NCI-H2196 (cell line): ENCODE data around the gene ZBTB24.
"Not testable (repeated sequence)": the region's sequence is repeated elsewhere in the genome, so short reads cannot be mapped to it uniquely, and the experiment has no call there.

ENCODE experiments used
- DNase-seq: peaks from one replicate; lab custom pipeline; 2025; ENCODE audit not compliant: unreplicated experiment; lab: John Stamatoyannopoulos, UW

ZBTB24 gene

DNA sequence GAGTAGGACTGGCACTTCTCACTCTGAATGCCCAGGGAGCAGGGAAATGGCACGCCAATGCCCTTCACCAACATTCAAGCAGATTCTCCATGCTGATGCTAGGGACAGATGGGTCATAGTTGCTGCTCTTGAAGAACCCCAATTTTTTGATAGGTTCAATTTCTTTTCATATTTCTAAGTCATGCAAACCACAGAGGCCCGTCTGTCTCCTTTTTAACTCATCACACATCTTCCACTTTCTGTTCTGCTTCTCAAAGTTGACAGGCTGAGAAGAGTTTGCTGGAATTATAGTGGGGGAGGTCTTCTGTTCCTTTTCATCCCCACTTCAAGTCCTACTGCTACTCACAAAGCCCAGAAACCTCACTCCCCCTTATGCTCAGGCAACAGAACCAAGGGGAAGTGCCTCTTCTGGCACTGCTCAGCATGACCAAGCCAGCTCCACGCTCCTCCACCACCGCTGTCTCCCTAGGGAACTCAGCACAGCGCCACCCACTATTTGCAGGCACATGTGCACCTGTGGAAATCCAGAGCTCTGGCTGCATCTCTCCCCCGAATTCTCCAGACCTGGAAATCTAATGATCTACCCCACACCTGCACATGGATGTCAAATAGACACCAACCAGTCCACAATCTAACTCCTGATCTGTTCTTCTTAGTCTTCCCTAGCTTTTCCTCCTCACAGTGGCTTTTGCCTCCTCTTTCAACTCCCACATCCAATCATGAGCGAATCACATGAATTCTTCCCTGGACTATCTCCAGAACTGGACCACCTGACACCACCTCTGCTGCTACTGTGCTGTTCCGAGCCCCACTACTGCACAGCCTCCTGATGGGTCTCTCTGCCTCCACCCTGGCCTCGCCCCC lies 10.7 kb downstream of the ZBTB24 start:
- DNase-seq = no peak

DNA sequence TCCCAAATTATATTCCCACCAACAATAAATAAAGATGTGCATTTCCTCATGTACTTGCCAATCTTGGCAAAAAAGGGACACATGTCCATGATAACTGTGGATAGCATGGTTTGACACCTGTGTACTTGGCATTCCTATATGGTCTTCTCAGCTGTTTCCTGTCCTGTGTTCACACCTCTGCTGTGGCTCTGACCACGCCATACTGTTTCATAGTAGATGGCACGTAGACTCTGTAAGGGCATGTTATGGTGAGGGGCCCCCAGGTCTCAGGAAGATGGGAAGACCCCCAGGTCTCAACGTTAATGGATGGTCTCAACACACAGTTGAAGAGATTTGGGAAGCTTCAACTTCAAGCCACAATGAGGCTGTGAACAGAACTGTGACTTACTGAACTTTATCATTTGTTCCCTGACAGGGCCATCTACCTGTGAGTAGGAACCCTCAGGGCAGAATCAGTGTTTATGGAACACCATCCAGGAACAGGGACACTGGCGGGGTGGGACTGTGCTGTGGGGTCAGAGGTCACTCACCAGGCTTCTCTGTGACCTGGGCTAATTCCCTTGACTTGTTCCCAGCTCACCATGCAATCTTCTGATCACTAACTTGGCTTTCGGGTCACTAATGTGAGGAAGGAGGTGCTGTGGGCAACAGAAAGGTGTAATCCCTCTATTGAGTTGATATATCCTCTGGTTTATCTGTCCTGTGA lies 11.8 kb downstream of the ZBTB24 start:
- DNase-seq = no peak

DNA sequence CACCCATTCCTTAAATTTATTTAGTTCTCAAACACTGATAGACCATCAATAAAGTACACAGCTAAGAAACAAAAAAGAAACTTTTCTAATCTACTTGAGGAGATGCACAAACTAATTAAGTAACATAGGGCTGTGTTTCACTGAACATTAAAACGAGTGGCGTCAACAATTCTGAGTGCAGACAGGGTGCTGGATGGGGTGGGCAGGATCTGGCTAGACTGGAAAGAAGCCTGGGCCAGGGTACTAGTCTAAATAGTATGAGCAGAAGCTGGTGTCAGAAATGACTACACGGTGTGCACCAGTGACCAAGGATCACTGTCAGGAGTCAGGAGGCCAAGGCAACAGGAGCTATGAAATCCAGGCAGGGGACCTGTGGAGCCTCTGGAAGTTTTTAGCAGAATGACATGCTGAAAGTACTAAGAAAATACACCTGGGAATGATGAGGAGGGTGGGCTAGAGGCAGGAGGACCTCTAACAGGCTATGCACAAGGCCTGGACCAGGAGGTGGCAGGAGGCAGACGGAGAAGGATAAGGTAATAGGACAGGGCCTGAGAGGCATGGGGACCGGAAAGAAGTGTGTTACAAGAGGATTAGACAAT lies 13.3 kb downstream of the ZBTB24 start:
- no peak for DNase-seq

DNA sequence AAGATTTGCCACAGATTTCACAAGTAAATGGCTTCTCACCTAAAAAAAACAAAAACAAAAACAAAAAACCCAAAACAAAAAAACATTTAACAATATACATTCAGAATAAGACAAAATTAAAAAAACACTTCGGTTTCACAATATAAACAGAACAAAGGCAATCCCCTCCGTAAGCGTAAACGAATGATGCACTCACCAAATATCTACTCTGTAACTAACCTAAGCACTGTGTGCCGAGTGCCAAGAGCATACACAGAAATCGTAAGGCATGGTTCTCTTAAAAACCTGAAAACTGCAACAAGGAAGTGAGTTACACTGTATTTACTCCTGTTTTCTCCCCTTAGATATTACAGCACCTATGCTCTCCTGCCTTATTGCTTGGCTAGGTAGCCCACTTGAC lies 15.3 kb downstream of the ZBTB24 start:
- no peak for DNase-seq

DNA sequence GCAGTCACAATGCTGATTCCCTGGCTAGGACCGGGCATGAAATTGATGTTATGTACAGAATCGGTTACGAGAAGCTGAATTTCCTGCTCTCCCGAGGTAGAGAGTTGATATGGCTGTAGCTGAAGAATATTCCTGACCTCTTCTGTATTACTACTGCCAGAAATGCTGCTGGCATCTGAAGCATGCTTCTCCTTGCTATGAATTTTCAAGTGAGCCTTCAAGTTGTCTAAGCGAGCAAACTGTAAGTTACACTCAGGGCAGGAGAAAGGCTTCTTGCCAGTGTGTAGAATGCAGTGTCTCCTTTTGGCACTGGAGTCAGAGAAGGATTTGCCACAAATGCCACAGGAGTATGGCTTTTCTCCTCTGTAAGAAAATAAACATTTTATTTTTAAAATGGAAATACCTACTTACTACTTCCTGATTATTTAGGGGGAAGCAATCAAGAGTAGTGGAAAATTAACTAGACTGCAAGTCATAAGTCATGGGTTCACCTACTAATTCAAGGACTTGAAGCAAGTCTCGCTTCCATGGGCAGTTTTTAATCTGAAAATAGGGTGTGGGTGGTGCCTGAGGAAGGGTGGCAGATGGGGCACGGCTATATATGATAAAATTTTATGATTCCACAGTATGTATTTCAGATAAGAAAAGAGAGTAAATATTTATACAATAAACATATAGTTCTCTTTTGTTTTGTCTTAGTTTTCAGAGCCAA lies 16.7 kb downstream of the ZBTB24 start:
- peak; percentile 30 for DNase-seq

DNA sequence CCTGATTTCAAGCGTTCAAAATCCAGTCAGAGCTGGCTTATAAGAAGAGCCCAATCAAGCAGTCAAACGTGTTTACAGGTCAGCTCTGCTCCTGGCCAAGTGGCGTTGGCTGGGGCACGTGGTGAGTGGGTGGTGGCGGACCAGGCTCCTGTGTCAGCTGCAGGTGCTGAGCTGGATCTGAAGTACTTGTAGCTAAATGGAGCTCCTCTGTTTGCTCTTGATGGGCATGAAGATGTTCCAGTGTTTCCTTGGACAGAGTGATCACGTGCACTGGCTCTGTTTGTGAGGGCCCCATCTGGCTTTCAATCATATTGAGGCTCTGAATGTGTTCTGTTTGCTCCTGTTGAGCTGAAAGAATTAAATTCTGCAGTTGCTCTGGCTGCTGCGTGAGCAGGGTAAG lies 17.2 kb downstream of the ZBTB24 start:
- peak; percentile 93 for DNase-seq

DNA sequence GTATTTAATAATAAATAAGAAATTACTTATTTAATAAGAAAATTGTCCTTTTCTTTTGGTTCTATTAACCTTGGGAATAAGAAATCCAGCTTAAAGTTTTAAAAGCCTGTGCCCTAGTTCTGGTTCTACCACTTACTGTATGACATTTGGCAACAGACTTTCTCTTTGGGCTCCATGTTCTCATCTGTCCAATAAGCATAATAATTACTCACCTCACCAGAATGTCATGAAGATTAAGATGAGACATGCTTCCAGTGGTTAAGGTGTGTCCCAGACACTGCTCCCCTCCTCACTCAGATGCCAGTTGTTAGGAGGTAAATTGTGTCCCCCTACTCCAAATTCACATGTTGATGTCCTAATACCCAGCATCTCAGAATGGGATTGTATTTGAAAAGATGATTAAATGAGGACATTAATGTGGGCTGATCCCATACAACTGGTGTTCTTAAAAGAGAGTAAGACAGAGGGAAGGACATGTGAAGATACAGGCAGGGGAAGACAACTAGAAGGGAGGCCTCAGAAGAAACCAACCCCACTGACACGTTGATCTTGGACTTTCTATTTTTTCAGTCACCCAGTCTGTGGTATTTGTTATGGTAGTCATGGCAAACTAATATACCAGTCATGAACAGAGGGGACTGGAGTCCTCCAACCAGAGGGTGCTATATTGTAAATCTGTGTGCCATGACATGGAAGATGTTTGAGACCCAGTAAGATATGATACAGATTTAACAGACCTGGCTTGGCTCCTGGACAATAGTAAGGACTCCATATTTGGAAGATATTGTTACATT lies 21.1 kb downstream of the ZBTB24 start:
- DNase-seq = no peak

DNA sequence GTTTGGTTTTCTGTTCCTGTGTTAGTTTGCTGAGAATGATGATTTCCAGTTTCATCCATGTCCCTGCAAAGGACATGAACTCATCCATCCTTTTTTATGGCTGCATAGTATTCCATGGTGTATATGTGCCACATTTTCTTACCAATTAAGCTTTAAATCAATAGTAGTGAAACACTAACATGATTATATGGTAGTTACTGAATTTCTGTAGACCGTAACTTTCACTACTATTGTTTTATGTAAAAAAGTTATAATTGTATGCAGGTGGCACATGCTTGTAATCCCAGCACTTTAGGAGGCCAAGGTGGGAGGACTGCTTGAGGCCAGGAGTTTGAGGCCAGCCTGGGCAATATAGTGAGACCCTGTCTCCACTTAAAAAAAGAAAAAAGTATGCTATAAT lies 21.8 kb downstream of the ZBTB24 start:
- not testable (repeated sequence) for DNase-seq

DNA sequence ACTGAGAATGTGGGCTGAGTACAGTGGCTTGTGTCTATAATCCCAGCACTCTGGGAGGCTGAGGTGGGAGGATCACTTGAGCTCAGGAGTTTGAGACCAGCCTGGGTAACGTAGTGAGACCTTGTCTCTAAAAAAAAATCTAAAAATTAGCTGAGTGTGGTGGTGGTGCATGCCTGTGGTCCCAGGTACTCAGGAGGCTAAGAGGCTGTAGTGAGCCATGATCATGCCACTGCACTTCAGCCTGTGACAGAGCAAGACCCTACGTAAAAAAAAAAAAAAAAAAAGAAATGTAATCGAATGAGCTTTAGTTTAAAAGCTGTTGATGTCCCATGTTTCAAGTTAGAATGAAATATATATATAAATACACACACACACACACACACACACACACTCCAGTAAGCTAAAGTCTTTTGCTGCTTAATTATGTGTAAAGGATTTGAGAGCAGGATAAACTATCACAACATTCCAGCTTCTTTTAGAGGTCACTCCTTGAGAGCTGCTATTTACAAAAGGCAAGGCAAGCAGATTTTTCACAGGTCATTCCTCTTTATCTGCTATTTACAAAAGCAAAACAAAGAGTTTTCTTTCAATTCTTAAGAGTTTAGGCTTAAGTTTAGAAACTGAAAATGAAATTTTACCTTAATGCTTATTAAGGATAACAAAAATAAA lies 22.7 kb downstream of the ZBTB24 start:
- no peak for DNase-seq

DNA sequence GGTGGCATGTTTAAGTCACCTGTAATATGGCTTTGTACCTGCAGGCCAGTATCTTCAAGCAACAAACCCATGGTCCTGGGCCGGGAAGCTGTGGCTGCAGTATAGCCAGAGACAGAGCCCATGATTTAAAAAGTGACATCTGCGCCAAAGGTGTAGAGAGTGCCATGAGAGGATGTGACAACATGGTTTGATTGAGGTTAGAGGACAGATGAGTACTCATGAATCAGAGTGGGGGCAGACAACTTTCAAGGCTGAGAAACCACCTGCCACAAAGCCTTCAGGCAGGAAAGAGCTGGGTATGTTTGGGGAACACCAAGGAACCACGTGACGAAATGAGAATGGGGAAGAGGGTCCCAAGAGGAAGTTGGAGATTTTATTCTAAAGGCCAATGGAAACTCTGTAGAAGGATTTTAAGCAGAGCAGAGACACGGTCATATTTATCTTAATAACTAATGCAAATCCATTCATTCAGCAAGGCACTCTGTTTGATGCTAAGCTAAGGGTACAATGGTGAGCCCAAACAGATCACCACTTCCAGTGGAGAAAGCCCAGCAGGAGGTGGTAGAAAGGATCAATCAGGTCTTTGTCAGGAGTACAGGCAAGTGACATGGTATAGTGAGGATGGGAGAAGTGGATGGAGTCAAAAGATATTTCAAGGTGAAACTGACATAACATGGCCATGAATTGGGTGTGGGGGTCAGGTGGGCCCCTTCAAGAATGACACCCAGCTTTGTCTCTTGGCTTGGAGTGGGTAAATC lies 24.1 kb downstream of the ZBTB24 start:
- no peak for DNase-seq

DNA sequence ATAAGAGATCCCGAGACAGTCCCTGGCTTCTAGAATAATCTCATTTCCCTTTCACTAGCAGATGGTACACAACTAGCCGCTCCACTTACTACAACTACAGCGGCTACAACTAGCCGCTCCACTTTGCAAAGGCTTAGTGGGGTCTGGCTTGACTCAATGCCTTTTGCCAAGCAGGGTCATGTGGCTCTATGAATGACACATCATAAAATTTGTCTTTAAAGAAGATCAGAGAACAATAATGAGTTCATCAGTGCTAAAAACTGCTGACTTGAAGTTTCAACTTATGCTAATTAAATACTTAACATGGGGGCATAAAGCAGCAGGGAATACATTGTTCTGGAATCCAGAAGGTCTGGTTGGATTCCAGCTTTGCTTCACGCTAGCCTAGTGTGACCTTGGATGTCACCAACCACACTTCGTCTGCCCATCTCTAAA lies 25.4 kb downstream of the ZBTB24 start:
- DNase-seq = no peak

DNA sequence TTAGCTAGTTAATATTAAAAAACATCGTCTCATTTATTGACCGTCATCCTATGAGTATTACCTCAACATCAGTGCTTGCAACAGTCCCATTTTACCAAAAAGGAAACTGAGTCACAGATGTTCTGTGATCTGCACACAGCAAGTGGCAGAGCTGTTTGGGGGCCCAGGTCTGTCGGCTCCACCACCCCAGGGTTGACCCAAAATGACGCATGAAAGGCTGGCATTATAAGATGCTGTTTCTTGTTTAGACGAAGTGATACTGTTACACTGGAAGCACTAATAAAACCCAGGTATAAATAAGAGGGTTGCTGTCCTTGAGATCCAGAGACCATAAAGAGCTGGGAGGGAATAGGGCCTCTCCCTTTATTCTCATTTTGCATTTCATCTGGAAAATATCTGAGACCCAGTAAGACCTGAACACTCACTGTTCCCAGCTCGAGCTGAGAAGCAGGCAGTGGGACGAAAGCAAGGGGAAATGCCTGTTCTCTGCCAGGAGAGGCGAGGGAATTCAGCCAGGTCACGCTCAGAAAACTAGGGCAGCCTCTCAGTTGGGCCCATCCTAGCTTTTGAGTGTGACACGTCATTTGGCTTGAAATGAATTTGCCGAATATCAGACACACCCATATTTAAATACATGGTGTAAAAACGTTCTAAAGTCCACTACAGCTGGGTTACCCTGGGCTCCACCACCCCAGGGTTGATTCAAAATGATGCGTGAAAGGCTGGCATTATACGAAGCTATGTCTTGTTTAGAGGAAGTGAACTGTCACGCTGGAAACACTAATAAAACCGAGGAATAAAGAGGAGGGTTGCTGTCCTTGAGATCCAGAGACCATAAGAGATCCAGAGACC lies 26.1 kb downstream of the ZBTB24 start:
- no peak for DNase-seq

DNA sequence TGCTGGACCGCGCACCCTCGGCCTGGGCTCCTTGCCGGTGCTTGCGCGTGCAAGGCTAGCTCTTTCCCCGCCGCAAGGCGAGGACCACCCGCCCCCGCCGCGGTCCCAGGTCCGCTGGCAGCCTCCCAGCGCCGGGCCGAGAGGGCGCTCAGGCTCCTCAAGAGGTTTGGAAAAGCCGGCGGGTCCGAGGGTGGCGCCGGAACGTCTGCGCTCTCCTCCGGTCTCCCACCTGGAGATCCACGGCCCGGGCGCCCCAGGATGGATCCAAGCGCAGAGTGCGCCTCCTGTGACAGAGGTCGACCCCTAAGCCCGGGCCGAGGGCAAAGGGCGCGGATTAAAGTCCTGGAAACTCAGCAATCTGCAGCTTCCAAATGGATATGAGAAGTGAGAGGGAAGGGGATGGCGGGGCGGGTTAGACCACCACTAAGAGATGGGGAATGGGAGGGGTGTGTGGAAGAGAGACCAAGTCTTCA lies 26.9 kb downstream of the ZBTB24 start:
- peak; percentile 50 for DNase-seq

DNA sequence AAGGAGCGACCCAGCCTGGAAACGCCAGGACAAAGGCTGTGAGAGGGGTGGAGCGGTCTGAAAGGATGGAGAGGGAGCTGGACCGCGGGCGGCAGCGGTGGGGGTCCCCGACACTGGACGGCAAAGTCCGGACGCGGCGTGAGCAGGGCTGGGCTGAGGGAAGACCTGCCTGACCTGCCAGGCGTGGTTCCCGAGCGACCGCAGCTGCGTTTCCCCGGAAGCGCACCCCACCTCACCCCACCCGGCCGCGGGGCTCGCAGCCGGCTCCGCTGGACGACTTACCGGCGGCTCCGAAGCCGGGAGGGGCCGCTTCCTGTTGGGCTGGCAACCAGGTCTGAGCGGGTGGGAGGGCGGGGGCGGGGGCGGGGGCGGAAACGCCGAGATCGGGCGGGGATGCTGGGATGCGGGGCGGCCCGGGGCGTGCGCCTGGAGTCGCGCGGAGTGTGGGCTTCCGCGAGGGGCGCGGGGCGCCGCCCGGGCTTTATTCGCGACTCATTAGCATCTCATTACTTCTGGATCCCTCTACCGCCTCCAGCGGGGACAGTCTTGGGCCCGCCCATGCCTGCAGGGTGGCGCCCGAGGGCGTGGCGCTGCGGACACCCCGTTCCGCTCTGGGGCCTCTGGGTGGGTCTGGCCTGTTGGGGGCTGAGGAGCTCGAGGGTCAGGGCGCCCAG lies 27.4 kb downstream of the ZBTB24 start, which contains the start of gene MICAL1:
TSS of gene MICAL1 (minus strand) at position 336 of the 674 bp plus-strand sequence. CDS start 1,576 bp downstream, outside the sequence.
- peak; percentile 74 for DNase-seq

DNA sequence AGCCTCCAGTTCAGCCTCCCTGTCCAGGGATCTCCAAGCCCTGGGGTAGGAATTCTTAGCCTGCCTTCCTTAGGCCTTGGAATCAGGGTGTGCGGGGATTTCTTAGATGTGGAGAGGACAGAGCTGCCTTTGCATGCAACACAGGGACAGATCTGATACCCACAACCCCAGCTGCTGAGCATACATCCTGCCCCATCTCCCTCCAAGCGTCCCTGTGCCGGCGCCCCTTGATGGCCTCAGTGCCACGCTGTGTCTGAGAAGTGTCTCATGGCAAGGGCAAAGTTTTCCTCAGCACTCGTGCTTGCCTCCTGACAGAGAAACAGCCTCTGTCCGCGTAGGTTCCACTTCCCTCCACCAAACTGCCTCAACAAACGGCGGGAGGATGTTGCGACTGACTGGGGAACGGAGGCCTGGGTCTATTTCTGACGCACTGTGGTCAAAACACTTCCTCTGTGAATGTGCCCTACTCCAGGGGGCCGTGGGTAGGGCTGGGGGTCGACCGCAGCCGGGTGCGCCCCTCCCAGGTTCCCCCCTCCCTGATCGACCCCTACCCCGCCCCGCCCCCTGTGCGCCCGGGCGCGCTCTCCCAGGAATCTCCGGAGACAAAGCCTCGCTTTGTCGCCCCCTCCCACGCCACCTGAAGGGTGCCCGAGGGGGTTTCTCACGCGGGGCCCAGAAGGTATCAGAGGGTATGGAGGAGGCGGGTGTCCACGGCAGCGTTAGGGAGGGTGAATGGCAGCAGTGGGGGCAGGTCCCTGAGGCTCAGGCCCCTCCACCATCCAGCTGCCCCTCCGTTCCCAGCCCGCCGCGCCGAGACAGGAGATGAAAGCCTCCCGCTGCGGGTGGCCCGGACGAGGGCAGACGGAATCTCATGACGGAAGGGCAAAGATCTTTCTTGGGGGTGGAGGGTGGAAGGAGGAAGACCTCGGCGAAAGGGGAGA lies 28.3 kb downstream of the ZBTB24 start:
- DNase-seq = no peak
